GM21723 (cell line): ENCODE measurements around the gene EPB41.

ENCODE experiments used
- ATAC-seq: cut with Tn5 transposase; IDR thresholded peaks from one replicate; pipeline ENCODE4 v1.9.1; 2021; ENCODE audit warnings: mild to moderate bottlenecking, moderate library complexity; ENCODE audit not compliant: unreplicated experiment

EPB41 gene

GRCh38 chr1:28890435-28890834 is 23.9 kb upstream of the EPB41 start:
- no peak for ATAC-seq

- no peak for ATAC-seq
Measured at GRCh38 chr1:28890836-28891235, 23.5 kb upstream of the EPB41 start.

- no peak for ATAC-seq
Measured at GRCh38 chr1:28891256-28891655, 23.1 kb upstream of the EPB41 start.

GRCh38 chr1:28893403-28894102 is 20.8 kb upstream of the EPB41 start:
- no peak for ATAC-seq

GRCh38 chr1:28894785-28895184 is 19.6 kb upstream of the EPB41 start:
- no peak for ATAC-seq

- no peak for ATAC-seq
Measured at GRCh38 chr1:28895896-28896608, 18.3 kb upstream of the EPB41 start.

- ATAC-seq: no peak
Measured at GRCh38 chr1:28896609-28896986, 17.8 kb upstream of the EPB41 start.

GRCh38 chr1:28897789-28898188 is 16.6 kb upstream of the EPB41 start:
- no peak for ATAC-seq

- no peak for ATAC-seq
Measured at GRCh38 chr1:28898405-28898881, 15.9 kb upstream of the EPB41 start.

- ATAC-seq: no peak
Measured at GRCh38 chr1:28899267-28899666, 15.1 kb upstream of the EPB41 start.

GRCh38 chr1:28900562-28900961 is 13.8 kb upstream of the EPB41 start:
- ATAC-seq: no peak

GRCh38 chr1:28902738-28903137 is 11.6 kb upstream of the EPB41 start:
- ATAC-seq: no peak

- no peak for ATAC-seq
Measured at GRCh38 chr1:28905921-28906666, 8.3 kb upstream of the EPB41 start.

GRCh38 chr1:28909198-28909597 is 5.2 kb upstream of the EPB41 start:
- no peak for ATAC-seq

- ATAC-seq: no peak
Measured at GRCh38 chr1:28910379-28911115, 3.8 kb upstream of the EPB41 start.

- ATAC-seq: no peak
Measured at GRCh38 chr1:28913786-28914227, 562 bp upstream of the EPB41 start.

- no peak for ATAC-seq
Measured at GRCh38 chr1:28915031-28915895, 894 bp downstream of the EPB41 start.

- no peak for ATAC-seq
Measured at GRCh38 chr1:28917757-28918118, 3.4 kb downstream of the EPB41 start.

GRCh38 chr1:28921286-28921869 is 7.0 kb downstream of the EPB41 start:
- ATAC-seq: no peak
